GM21390 (cell line): ENCODE data around the gene ADH1C.

Source experiments
- ATAC-seq: cut with Tn5 transposase; IDR thresholded peaks from one replicate; pipeline ENCODE4 v1.9.1; 2021; ENCODE audit not compliant: unreplicated experiment

The ADH1C gene

GRCh38 chr4:99305638-99306400, 46.7 kb downstream of the ADH1C start:
- ATAC-seq: no peak

GRCh38 chr4:99301376-99302164, 51.0 kb downstream of the ADH1C start:
- ATAC-seq: no peak

- ATAC-seq: no peak
Measured at GRCh38 chr4:99300934-99301333, 51.6 kb downstream of the ADH1C start.

DNA sequence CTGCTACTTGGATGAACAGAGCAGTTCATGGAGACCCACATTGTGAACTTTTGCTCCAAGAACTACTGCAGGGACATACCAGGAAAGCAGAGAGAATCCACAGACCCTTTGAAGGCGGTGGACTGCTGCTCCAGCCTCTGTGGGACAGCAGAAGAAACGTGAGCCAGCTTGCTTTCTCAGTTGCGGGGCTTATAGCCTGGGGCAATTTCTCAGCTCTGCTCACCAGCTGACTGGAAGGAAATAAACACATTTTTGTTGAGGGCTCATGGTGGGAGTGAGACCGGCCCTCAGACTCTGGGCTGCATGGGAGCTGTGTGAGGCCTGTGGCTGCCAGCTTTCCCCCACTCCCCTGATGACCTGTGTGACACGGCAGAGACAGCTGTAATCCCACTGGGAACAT, 59.2 kb downstream of the ADH1C start:
- ATAC-seq: no peak

DNA sequence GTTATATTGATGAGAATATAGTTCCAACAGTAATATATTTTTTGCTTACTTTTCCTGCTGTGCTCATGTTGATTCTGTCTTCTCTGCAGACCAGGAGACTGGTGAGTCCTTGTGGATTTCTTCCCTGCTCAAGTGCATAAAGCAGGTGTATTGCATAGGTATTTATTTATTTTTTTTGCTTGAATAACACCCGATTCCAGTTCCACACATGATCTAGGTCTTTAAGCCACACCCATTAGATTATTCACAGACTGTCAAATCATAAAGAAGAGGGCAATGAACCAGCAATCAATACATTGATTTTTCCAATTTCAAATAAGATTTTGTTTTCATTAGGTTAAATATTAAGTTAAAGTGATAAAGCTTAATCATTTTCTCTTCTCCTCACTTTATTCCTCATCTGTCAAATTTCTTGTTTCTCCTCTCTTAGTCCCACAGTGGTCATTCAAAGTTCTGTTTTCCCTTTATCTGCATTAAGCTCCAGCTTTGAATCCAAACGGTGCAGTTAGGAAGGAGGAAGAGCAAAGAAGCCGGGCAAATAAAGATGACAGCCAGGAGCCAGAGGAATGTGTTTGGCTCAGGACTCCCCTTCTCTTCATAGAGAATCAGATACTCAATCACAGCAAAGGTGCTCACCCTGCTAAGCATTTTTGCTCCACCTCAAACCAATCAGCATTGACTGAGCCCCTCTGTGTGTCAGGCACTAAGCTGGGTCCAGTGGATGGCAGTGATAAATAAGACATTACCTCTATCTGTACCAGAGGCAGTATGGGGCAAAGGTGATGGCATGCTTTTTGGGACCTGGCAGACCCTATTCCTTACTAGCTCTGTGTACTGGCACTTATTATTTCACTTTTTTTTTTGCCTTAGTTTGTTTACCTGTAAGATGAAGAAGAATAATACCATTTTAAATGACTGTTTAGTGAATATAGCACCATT, 61.4 kb downstream of the ADH1C start, which contains the start of gene ADH1A:
ADH1A (minus strand) TSS at position 138 of the 939 bp plus-strand sequence; CDS start at position 67, 71 bp downstream.
- ATAC-seq: no peak
